ENCODE measurements around the gene PLPP2. TPM values are rescaled to one million over a fixed set of nuclear protein-coding genes. Genes with fewer than 3 reads are reported as not detected.

PLPP2 gene
- total and polyA plus RNA-seq, 2 donors from 2014 or later, result 5.8 to 28.7 TPM

GRCh38 chr19:324716-325115, 33.5 kb upstream of the PLPP2 start:
- H3K36me3 ChIP-seq (ENCODE audit: control insufficient read depth in 2 of 3, insufficient read depth in 3 of 3, low read length in 3 of 3), result peaks cover 20 to 48% (median 21%) of the 10 kb centered on the region in 3 donors

GRCh38 chr19:322616-323015, 31.4 kb upstream of the PLPP2 start:
- H3K4me3 ChIP-seq (ENCODE audit: low read length in 3 of 3), result no peak overlapping the region
- no peak for DNase-seq
- FAIRE-seq, result no peak
- H3K27me3 ChIP-seq (ENCODE audit: control insufficient read depth, insufficient read depth, low read length), result no peaks in the 10 kb centered on the region
- intact Hi-C loops (cut with DNase I), result no loop called here
- H3K9me3 ChIP-seq (ENCODE audit: control insufficient read depth in 2 of 3, insufficient read depth in 1 of 3, low read length in 3 of 3), result peaks cover 0 to 6% (median 4%) of the 10 kb centered on the region in 3 donors
- no peak overlapping the region for H3K27ac ChIP-seq (ENCODE audit: low read depth in 2 of 2, low read length in 2 of 2)
- H3K4me1 ChIP-seq (ENCODE audit: control insufficient read depth in 2 of 3, insufficient read depth in 2 of 3, low read depth in 1 of 3, low read length in 3 of 3), result no peaks in the 10 kb centered on the region
- TF ChIP-seq CTCF (IDR thresholded peaks at IDR 0.05; ENCODE audit: borderline replicate concordance, extremely low read depth, insufficient read depth), result no peak
- H3K36me3 ChIP-seq (ENCODE audit: control insufficient read depth in 2 of 3, insufficient read depth in 3 of 3, low read length in 3 of 3), result peaks cover 18 to 35% (median 21%) of the 10 kb centered on the region in 3 donors
- no peak overlapping the region for H3K9ac ChIP-seq (ENCODE audit: low read length in 3 of 3)

More at GRCh38 chr19:324716-325115, 33.5 kb upstream of the PLPP2 start:
- Histone ChIP-seq H3K9ac (ENCODE audit: low read length in 3 of 3) (no peak overlapping the region), H3K4me1 (ENCODE audit: control insufficient read depth in 2 of 3, insufficient read depth in 2 of 3, low read depth in 1 of 3, low read length in 3 of 3) (no peaks in the 10 kb centered on the region), H3K27ac (ENCODE audit: low read depth in 2 of 2, low read length in 2 of 2) (no peak overlapping the region), H3K4me3 (ENCODE audit: low read length in 3 of 3) (no peak overlapping the region), H3K27me3 (ENCODE audit: control insufficient read depth, insufficient read depth, low read length) (no peaks in the 10 kb centered on the region), H3K9me3 (ENCODE audit: control insufficient read depth in 2 of 3, insufficient read depth in 1 of 3, low read length in 3 of 3) (peaks cover 0 to 14% (median 8%) of the 10 kb centered on the region in 3 donors)
- DNase-seq, result peak in 1 of 5 donors; percentile 61
- TF ChIP-seq CTCF (IDR thresholded peaks at IDR 0.05; ENCODE audit: borderline replicate concordance, extremely low read depth, insufficient read depth), result no peak
- intact Hi-C loops (cut with DNase I), result no loop called here
- FAIRE-seq, result no peak

GRCh38 chr19:318509-318774, 27.2 kb upstream of the PLPP2 start:
- no peak for FAIRE-seq
- Histone ChIP-seq H3K4me1 (ENCODE audit: control insufficient read depth in 2 of 3, insufficient read depth in 2 of 3, low read depth in 1 of 3, low read length in 3 of 3) (no peaks in the 10 kb centered on the region), H3K9ac (ENCODE audit: low read length in 3 of 3) (no peak overlapping the region), H3K27me3 (ENCODE audit: control insufficient read depth, insufficient read depth, low read length) (no peaks in the 10 kb centered on the region), H3K9me3 (ENCODE audit: control insufficient read depth in 2 of 3, insufficient read depth in 1 of 3, low read length in 3 of 3) (peaks cover 0 to 4% (median 3%) of the 10 kb centered on the region in 3 donors), H3K36me3 (ENCODE audit: control insufficient read depth in 2 of 3, insufficient read depth in 3 of 3, low read length in 3 of 3) (peaks cover 6 to 15% (median 11%) of the 10 kb centered on the region in 3 donors), H3K27ac (ENCODE audit: low read depth in 2 of 2, low read length in 2 of 2) (no peak overlapping the region), H3K4me3 (ENCODE audit: low read length in 3 of 3) (no peak overlapping the region)
- no peak for TF ChIP-seq CTCF (IDR thresholded peaks at IDR 0.05; ENCODE audit: borderline replicate concordance, extremely low read depth, insufficient read depth)
- intact Hi-C loops (cut with DNase I), result no loop called here
- no peak for DNase-seq
